Uterus (tissue), 4 donors: ENCODE measurements around the gene ADGRL3. TPM values are rescaled to one million over a fixed set of nuclear protein-coding genes. Genes with fewer than 3 reads are reported as not detected.

Experiments used
- DNase-seq, 2 donors: peaks; one replicate each; pipeline ENCODE4 v3.0.0-alpha.2; 2019 to 2020
- H3K27ac ChIP-seq, 2 donors: fragments of 200-600 bp; sonication (generic); 1 replicate in 1 of 2; 2 replicates in 1 of 2; pipeline ENCODE4 v1.5.1; 2016 to 2018
- H3K27me3 ChIP-seq, 2 donors: fragments of 200-600 bp; sonication (generic); one replicate each; pipeline ENCODE4 v1.5.1; 2018 to 2019; ENCODE audit warnings: control low read depth in 1 of 2
- H3K36me3 ChIP-seq, 2 donors: fragments of 200-600 bp; sonication (generic); one replicate each; pipeline ENCODE4 v1.5.1; 2019; ENCODE audit warnings: control low read depth in 1 of 2
- H3K4me1 ChIP-seq, 2 donors: fragments of 200-600 bp; sonication (generic); one replicate each; pipeline ENCODE4 v1.5.1; 2018 to 2019; ENCODE audit warnings: control low read depth in 1 of 2
- H3K4me3 ChIP-seq, 2 donors: fragments of 200-600 bp; sonication (generic); 1 replicate in 1 of 2; 2 replicates in 1 of 2; pipeline ENCODE4 v1.5.1; 2018 to 2019; ENCODE audit warnings: mild to moderate bottlenecking in 1 of 2
- H3K9me3 ChIP-seq, 2 donors: fragments of 200-600 bp; sonication (generic); one replicate each; pipeline ENCODE4 v1.5.1; 2019; ENCODE audit warnings: control low read depth in 1 of 2
- CTCF ChIP-seq, 4 experiments: fragments of 200-600 bp in 2 of 4; fragments of 450-650 bp in 2 of 4; sonication (generic) in 2 of 4; IDR thresholded peaks; one replicate each; pipeline ENCODE4 v1.5.1; 2016 to 2019; ENCODE audit warnings: antibody characterized with exemption in 4 of 4, mild to moderate bottlenecking in 2 of 4, moderate library complexity in 1 of 4
- POLR2A ChIP-seq, 2 donors: fragments of 450-650 bp; IDR thresholded peaks; one replicate each; pipeline ENCODE4 v1.6.1; 2016; ENCODE audit warnings: antibody characterized with exemption in 2 of 2, mild to moderate bottlenecking in 1 of 2, moderate library complexity in 1 of 2
- intact Hi-C: fragments of 100-400 bp; cut with DNase I; formaldehyde crosslinking; loops from one replicate; pipeline ENCODE4 v1.15.1; 2023; ENCODE audit warnings: low total_unique reads
- total RNA-seq, 4 donors: library from RNA; depleted of rRNA in 3 of 4; stranded (reverse); fragments of >200 nt in 3 of 4; gene quantifications; one replicate each; pipeline versions ENCODE4 v1.1.0 to v1.2.4, GENCODE V29; 2014 to 2023
- donor health status: DM: yes; HTN: yes; CAD: no.

Gene ADGRL3
- total RNA-seq, 4 donors from 2014 or later, result 31.5 to 411 (median 74.3) TPM

GRCh38 chr4:61192392-61192791 is 7.7 kb upstream of the ADGRL3 start:
- no peak for TF ChIP-seq POLR2A (IDR thresholded peaks at IDR 0.05)
- no peak for TF ChIP-seq CTCF (IDR thresholded peaks at IDR 0.05)
- H3K27me3 ChIP-seq, result no peaks in the 10 kb centered on the region

GRCh38 chr4:61193863-61194262 is 6.3 kb upstream of the ADGRL3 start:
- Histone ChIP-seq H3K27me3 (no peaks in the 10 kb centered on the region), H3K27ac (no peak overlapping the region), H3K4me1 (no peaks in the 10 kb centered on the region), H3K9me3 (no peaks in the 10 kb centered on the region), H3K36me3 (no peaks in the 10 kb centered on the region), H3K4me3 (no peak overlapping the region)
- intact Hi-C loops, result no loop called here
- no peak for TF ChIP-seq POLR2A (IDR thresholded peaks at IDR 0.05)
- no peak for TF ChIP-seq CTCF (IDR thresholded peaks at IDR 0.05)
- DNase-seq, result no peak

More at GRCh38 chr4:61192392-61192791, 7.7 kb upstream of the ADGRL3 start:
- Histone ChIP-seq H3K4me1 (no peaks in the 10 kb centered on the region), H3K4me3 (no peak overlapping the region), H3K9me3 (no peaks in the 10 kb centered on the region), H3K27ac (no peak overlapping the region), H3K36me3 (no peaks in the 10 kb centered on the region)
- intact Hi-C loops, result no loop called here
- no peak for DNase-seq

GRCh38 chr4:61194571-61194970 is 5.6 kb upstream of the ADGRL3 start:
- Histone ChIP-seq H3K36me3 (no peaks in the 10 kb centered on the region), H3K4me1 (no peaks in the 10 kb centered on the region), H3K27ac (no peak overlapping the region), H3K4me3 (no peak overlapping the region), H3K9me3 (no peaks in the 10 kb centered on the region), H3K27me3 (peaks cover 0 to 6% of the 10 kb centered on the region in 2 donors)
- intact Hi-C loops, result no loop called here
- no peak for TF ChIP-seq CTCF (IDR thresholded peaks at IDR 0.05)
- TF ChIP-seq POLR2A (IDR thresholded peaks at IDR 0.05), result no peak
- DNase-seq, result no peak

DNA sequence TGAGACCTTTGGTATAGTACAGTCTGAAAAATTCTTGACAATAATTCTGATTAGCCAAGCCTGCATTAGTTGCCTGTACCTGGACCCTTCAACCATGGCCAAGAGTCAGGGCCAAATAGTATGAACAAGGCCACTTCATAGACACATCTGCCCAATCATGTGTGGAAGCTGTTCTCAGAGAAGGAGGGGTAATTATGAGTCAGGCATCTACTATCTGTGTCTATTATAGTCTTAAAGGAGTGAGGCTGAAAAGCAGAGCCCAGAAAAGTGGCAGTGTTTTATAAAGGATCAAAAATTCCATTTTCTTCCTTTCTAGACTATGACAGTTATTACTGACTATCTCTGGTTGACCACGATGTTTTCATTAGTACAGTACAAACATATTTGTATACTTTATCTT is 5.0 kb upstream of the ADGRL3 start:
- Histone ChIP-seq H3K4me3 (no peak overlapping the region), H3K27ac (no peak overlapping the region), H3K27me3 (peaks cover 0 to 8% of the 10 kb centered on the region in 2 donors), H3K4me1 (no peaks in the 10 kb centered on the region), H3K9me3 (no peaks in the 10 kb centered on the region), H3K36me3 (no peaks in the 10 kb centered on the region)
- TF ChIP-seq POLR2A (IDR thresholded peaks at IDR 0.05) (no peak), CTCF (IDR thresholded peaks at IDR 0.05) (no peak)
- intact Hi-C loops, result no loop called here
- DNase-seq, result no peak

- Histone ChIP-seq H3K4me3 (no peak overlapping the region), H3K27ac (no peak overlapping the region), H3K36me3 (no peaks in the 10 kb centered on the region), H3K9me3 (no peaks in the 10 kb centered on the region), H3K27me3 (peaks cover 0 to 15% of the 10 kb centered on the region in 2 donors), H3K4me1 (no peaks in the 10 kb centered on the region)
- DNase-seq, result no peak
- intact Hi-C loops, result no loop called here
- TF ChIP-seq CTCF (IDR thresholded peaks at IDR 0.05), result no peak
- no peak for TF ChIP-seq POLR2A (IDR thresholded peaks at IDR 0.05)
These were observed 1.4 kb upstream of the ADGRL3 start for GRCh38 chr4:61198686-61199085.
